ENCODE measurements around the gene CNKSR1.
"Not testable (repeated sequence)": the region's sequence is repeated elsewhere in the genome, so short reads cannot be mapped to it uniquely, and the experiment has no call there.

CNKSR1 gene

DNA sequence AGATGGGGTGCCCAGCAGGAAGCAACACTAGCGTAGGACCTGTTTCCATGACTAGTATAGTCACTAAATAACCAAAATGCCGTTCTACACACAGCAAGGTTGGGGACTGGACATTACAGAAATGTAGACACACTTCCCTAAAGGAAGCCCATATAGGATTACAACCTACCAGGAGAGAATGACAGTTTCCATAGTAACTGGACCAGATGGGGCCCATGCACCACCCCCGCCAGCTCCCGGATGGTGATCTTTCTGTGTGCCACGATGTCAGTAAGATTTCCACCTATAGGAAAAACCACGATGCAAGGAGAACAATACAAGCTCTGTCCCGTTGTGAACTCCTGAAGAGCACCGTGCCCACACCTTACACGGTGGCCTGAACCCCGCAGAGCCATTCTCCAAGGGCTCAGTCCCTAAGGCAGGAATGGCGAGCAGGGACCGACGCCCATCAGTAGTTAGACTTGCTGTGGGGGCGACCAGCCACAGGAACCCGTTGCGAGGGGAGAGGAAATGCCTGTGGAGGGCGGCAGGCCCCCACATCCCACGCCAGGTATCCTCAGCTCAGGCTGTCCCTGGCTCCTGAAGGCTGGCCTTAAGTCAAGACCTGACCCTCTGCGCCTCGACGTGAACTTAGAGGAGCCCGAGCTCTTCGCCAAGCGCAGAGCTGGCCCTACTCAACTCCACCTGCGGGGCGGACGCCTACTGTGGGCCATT, 43.1 kb downstream of the CNKSR1 start:
- Histone ChIP-seq H3K36me3 (replicated peaks; ENCODE audit: low read depth, low read length) (no peaks in the 10 kb centered on the region), H3K79me2 (ENCODE audit: low read length) (no peaks in the 10 kb centered on the region), H3K9me3 (ENCODE audit: insufficient read depth, low read length) (no peaks in the 10 kb centered on the region), H3K27me3 (ENCODE audit: low read depth, low read length) (no peaks in the 10 kb centered on the region), H4K20me1 (ENCODE audit: insufficient read depth, low read length) (no peaks in the 10 kb centered on the region), H2AFZ (ENCODE audit: low read depth, low read length) (no peak overlapping the region), H3K4me3 (ENCODE audit: low read length) (no peak overlapping the region), H3K27ac (ENCODE audit: low read length) (no peak overlapping the region), H3K4me1 (ENCODE audit: low read length) (no peaks in the 10 kb centered on the region), H3K4me2 (ENCODE audit: low read length) (no peak overlapping the region), H3K9ac (ENCODE audit: low read length) (no peak overlapping the region)
- TF ChIP-seq EZH2phosphoT487 (IDR thresholded peaks at IDR 0.05; ENCODE audit: low read depth), result no peak
- TF ChIP-seq, protein P1, sequence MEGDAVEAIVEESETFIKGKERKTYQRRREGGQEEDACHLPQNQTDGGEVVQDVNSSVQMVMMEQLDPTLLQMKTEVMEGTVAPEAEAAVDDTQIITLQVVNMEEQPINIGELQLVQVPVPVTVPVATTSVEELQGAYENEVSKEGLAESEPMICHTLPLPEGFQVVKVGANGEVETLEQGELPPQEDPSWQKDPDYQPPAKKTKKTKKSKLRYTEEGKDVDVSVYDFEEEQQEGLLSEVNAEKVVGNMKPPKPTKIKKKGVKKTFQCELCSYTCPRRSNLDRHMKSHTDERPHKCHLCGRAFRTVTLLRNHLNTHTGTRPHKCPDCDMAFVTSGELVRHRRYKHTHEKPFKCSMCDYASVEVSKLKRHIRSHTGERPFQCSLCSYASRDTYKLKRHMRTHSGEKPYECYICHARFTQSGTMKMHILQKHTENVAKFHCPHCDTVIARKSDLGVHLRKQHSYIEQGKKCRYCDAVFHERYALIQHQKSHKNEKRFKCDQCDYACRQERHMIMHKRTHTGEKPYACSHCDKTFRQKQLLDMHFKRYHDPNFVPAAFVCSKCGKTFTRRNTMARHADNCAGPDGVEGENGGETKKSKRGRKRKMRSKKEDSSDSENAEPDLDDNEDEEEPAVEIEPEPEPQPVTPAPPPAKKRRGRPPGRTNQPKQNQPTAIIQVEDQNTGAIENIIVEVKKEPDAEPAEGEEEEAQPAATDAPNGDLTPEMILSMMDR (IDR thresholded peaks at IDR 0.05; ENCODE audit: low read depth, low read length), result no peak

DNA sequence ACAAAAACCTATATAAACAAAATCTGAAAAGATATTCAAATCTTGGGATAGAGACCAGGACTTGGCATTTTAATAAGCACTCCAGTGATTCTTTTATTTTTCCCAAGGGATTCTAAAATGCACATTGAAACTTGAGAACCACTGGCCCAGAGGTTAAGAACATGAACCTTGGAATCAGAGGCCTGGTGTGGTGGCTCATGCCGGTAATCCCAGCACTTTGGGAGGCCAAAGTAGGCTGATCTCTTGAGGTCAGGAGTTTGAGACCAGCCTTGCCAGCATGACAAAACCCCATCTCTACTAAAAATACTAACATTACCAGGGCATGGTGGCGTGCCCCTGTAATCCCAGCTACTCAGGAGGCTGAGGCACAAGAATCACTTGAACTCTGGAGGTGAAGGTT, 43.8 kb downstream of the CNKSR1 start:
- Histone ChIP-seq H3K4me1 (ENCODE audit: low read length) (no peaks in the 10 kb centered on the region), H3K4me3 (ENCODE audit: low read length) (no peak overlapping the region), H2AFZ (ENCODE audit: low read depth, low read length) (no peak overlapping the region)

DNA sequence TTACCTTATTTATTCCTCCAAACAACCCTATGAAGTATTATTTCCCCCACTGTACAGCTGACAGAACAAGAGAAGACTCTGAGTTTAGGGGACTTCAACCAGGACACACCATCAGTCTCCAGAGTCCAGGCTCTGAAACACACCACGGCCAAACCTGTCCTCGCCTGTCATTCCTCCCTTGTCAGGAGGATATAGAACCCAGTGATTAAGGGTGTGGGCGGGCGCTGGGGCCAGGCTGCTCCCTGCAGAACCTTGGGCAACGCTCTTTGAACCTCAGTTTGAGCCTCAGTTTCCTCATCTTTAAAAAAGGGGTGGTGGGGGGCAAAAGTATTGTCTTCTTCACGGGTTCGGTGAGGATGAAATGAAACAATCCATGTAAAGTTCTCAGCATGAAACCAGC, 47.3 kb downstream of the CNKSR1 start:
- TF ChIP-seq, protein P1 (IDR thresholded peaks at IDR 0.05; ENCODE audit: low read depth, low read length), result no peak
- no peak for TF ChIP-seq EZH2phosphoT487 (IDR thresholded peaks at IDR 0.05; ENCODE audit: low read depth)

More for the DNA sequence above, 43.8 kb downstream of the CNKSR1 start:
- TF ChIP-seq EZH2phosphoT487 (IDR thresholded peaks at IDR 0.05; ENCODE audit: low read depth), result no peak
- TF ChIP-seq, protein P1 (IDR thresholded peaks at IDR 0.05; ENCODE audit: low read depth, low read length), result no peak
- Histone ChIP-seq H3K9ac (ENCODE audit: low read length) (no peak overlapping the region), H4K20me1 (ENCODE audit: insufficient read depth, low read length) (no peaks in the 10 kb centered on the region), H3K27ac (ENCODE audit: low read length) (no peak overlapping the region), H3K4me2 (ENCODE audit: low read length) (no peak overlapping the region), H3K9me3 (ENCODE audit: insufficient read depth, low read length) (no peaks in the 10 kb centered on the region), H3K79me2 (ENCODE audit: low read length) (no peaks in the 10 kb centered on the region), H3K27me3 (ENCODE audit: low read depth, low read length) (no peaks in the 10 kb centered on the region), H3K36me3 (replicated peaks; ENCODE audit: low read depth, low read length) (no peaks in the 10 kb centered on the region)

DNA sequence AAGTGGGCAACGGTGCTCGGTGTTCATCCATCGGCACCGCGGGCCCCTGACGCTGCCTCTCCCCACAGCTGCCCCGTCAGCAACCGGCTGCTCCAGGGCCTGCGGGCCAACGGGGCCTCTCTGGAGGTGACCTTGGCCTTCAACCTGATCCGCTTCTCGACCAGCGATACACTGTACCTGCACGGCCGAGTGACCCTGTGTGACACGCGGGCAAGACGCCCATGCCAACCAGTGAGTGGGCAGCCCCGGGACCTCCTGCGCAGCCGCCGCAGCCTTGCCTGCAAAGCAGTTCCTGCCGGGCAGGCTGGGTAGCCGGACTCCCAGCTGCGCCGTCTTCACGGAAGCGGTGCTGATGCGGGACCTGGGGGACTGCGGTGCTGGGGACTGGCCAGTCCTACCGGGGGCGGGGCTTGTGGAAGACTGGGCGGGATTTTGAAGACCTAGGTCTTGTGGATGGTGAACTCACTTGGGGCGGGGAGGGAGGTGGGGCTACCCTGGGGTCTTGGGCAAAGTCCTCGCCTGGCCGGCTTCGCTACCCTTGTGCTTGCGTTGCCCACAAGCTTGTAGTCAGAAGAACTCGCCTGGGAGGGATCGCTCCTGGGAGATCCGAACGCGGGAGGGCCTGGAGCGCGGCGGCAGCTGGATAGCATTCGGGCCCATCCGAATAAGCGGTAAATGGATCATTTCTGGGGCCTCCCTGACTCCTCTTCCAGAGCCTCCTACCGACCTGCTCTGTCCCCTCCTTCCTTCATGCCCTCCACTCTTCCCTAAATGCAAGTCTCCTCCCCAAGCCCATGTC, 47.9 kb downstream of the CNKSR1 start:
- Histone ChIP-seq H3K9me3 (ENCODE audit: insufficient read depth, low read length) (no peaks in the 10 kb centered on the region), H3K36me3 (replicated peaks; ENCODE audit: low read depth, low read length) (no peaks in the 10 kb centered on the region), H3K4me1 (ENCODE audit: low read length) (no peaks in the 10 kb centered on the region), H3K4me2 (ENCODE audit: low read length) (no peak overlapping the region), H2AFZ (ENCODE audit: low read depth, low read length) (no peak overlapping the region), H3K27me3 (ENCODE audit: low read depth, low read length) (no peaks in the 10 kb centered on the region), H3K9ac (ENCODE audit: low read length) (no peak overlapping the region), H3K79me2 (ENCODE audit: low read length) (no peaks in the 10 kb centered on the region), H3K27ac (ENCODE audit: low read length) (no peak overlapping the region), H4K20me1 (ENCODE audit: insufficient read depth, low read length) (no peaks in the 10 kb centered on the region), H3K4me3 (ENCODE audit: low read length) (no peak overlapping the region)
- TF ChIP-seq, protein P1 (IDR thresholded peaks at IDR 0.05; ENCODE audit: low read depth, low read length), result no peak
- TF ChIP-seq EZH2phosphoT487 (IDR thresholded peaks at IDR 0.05; ENCODE audit: low read depth), result no peak

More for the DNA sequence above, 47.3 kb downstream of the CNKSR1 start:
- Histone ChIP-seq H3K4me1 (ENCODE audit: low read length) (no peaks in the 10 kb centered on the region), H4K20me1 (ENCODE audit: insufficient read depth, low read length) (no peaks in the 10 kb centered on the region), H3K9ac (ENCODE audit: low read length) (no peak overlapping the region), H3K9me3 (ENCODE audit: insufficient read depth, low read length) (no peaks in the 10 kb centered on the region), H3K4me2 (ENCODE audit: low read length) (no peak overlapping the region), H2AFZ (ENCODE audit: low read depth, low read length) (no peak overlapping the region), H3K79me2 (ENCODE audit: low read length) (no peaks in the 10 kb centered on the region), H3K4me3 (ENCODE audit: low read length) (no peak overlapping the region), H3K27ac (ENCODE audit: low read length) (no peak overlapping the region), H3K36me3 (replicated peaks; ENCODE audit: low read depth, low read length) (no peaks in the 10 kb centered on the region), H3K27me3 (ENCODE audit: low read depth, low read length) (no peaks in the 10 kb centered on the region)

DNA sequence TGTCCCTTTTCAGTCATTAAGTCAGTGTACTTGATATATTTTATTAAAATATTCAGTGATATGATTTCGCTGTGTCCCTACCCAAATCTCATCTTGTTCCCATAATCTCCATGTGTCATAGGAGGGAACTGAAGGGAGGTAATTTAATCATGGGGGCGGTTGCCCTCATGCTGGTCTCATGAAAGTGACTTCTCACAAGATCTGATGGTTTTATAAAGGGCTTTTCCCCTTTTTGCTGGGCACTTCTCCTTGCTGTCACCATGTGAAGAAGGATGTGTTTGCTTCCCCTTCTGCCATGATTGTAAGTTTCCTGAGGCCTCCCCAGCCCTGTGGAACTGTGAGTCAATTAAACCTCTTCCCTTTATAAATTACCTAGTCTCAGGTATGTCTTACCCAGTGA, 53.4 kb downstream of the CNKSR1 start:
- peaks cover 14% of the 10 kb centered on the region for H3K79me2 ChIP-seq (ENCODE audit: low read length)
- H3K9me3 ChIP-seq (ENCODE audit: insufficient read depth, low read length); H4K20me1 ChIP-seq (ENCODE audit: insufficient read depth, low read length); H3K27me3 ChIP-seq (ENCODE audit: low read depth, low read length); H3K4me3 ChIP-seq (ENCODE audit: low read length); H3K9ac ChIP-seq (ENCODE audit: low read length); H3K4me2 ChIP-seq (ENCODE audit: low read length); H3K4me1 ChIP-seq (ENCODE audit: low read length); H2AFZ ChIP-seq (ENCODE audit: low read depth, low read length); H3K36me3 ChIP-seq (replicated peaks; ENCODE audit: low read depth, low read length); H3K27ac ChIP-seq (ENCODE audit: low read length): not testable (repeated sequence)

All from OCI-LY3 (cell line).